ENCODE measurements around the gene ABCB9. TPM values are rescaled to one million over a fixed set of nuclear protein-coding genes. Genes with fewer than 3 reads are reported as not detected.

ABCB9 gene
- total RNA-seq, 6 experiments from 2014 or later = 9.2 to 11.1 (median 10.0) TPM

DNA sequence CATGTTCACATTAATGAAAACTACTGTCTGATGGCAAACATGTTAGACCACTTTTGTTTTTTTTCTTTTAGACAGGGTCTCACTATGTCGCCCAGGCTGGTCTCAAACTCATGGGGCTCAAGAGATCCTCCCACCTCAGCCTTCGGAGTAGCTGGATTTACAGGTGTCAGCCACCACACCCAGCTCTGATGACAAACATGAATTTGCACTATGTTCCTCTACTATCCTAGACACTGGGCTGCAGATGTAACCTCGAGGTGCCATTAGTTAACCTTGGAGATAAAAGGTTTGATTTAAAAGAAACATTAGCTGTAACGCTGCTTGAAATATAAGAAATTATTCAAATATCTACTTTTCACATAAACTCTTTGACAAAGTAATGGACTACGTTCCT is 78.4 kb downstream of the ABCB9 start:
- Mint-ChIP-seq H3K9me3 (no peaks in the 10 kb centered on the region), H3K4me1 (ENCODE audit: low read depth) (peaks cover 83% of the 10 kb centered on the region), H3K27ac (peak overlapping the region; percentile 81), H3K27me3 (ENCODE audit: insufficient read depth) (no peaks in the 10 kb centered on the region), H3K4me3 (peak overlapping the region; percentile 4; the same call in 1 of the 2 replicates), H3K36me3 (ENCODE audit: low read depth) (no peaks in the 10 kb centered on the region)
- TF ChIP-seq, protein P1, sequence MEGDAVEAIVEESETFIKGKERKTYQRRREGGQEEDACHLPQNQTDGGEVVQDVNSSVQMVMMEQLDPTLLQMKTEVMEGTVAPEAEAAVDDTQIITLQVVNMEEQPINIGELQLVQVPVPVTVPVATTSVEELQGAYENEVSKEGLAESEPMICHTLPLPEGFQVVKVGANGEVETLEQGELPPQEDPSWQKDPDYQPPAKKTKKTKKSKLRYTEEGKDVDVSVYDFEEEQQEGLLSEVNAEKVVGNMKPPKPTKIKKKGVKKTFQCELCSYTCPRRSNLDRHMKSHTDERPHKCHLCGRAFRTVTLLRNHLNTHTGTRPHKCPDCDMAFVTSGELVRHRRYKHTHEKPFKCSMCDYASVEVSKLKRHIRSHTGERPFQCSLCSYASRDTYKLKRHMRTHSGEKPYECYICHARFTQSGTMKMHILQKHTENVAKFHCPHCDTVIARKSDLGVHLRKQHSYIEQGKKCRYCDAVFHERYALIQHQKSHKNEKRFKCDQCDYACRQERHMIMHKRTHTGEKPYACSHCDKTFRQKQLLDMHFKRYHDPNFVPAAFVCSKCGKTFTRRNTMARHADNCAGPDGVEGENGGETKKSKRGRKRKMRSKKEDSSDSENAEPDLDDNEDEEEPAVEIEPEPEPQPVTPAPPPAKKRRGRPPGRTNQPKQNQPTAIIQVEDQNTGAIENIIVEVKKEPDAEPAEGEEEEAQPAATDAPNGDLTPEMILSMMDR (IDR thresholded peaks at IDR 0.05) = no peak
- no peak for DNase-seq

DNA sequence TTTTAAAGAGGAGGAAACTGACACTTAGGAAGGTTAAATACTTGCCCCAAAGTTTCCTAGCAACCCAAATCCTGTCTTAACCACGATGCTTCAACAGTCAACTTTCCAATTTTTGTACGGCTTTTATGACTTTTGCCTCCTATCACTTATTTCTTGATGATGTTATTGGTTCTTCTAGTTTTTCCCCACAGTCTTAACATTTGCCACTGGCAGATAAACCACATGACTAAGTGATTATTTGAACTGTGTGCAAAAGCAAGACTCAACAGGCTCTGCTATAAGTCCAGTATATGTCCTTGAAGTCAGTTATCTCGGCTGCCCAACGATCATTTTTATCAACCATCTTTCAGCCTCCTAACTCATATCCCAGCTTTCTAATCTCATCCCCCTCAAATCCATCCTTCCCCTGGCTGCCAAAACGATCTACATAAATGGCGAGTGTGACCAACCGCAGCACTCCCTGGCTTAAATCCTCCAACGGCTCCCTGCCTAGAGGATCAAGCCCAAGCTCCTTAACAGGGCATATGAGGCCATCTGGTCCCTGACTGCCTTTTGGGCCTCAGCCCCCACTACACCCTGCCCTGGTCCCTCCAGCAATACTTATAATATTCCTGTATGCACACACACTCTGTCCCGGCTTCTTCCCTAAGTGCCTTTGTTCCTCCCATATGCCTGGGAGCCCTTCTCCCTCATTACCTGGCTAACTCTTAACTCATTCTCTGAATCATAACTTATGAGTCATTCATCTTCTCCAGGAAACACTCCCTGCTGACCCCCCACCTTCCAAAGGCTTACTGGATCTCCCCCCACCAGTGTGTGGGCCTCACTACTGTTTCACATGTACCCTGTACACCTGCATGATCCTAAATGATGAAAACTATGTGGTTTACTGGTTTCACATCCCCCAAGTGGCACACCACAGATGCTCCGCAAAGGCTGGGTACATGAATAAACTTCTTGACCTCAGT is 79.1 kb downstream of the ABCB9 start:
- peak; percentile 43 for DNase-seq
- Mint-ChIP-seq H3K36me3 (ENCODE audit: low read depth) (no peaks in the 10 kb centered on the region), H3K4me3 (peak overlapping the region; percentile 67), H3K4me1 (ENCODE audit: low read depth) (peaks cover 76% of the 10 kb centered on the region), H3K27ac (peak overlapping the region; percentile 81), H3K27me3 (ENCODE audit: insufficient read depth) (no peaks in the 10 kb centered on the region), H3K9me3 (no peaks in the 10 kb centered on the region)
- TF ChIP-seq, protein P1 (IDR thresholded peaks at IDR 0.05) = no peak

DNA sequence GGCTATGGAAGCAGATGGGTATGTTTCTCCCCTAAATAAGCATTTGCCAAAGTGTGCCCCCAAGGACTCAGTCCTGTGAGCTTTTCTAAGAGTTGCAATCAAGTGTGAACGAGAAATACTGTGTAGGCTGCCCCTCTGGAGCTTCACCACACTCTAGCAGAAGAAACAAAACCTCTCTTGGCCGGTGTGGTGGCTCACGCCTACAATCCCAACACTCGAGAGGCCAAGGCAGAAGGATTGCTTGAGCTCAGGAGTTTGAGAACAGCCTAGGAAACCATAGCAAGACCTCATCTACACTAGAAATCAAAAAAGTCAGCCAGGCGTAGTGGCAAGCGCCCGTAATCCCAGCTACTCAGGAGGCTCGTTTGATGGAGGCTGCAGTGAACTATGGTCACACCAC is 80.1 kb downstream of the ABCB9 start:
- no peaks in the 10 kb centered on the region for H3K27me3 Mint-ChIP-seq (ENCODE audit: insufficient read depth)
- H3K9me3 Mint-ChIP-seq = no peaks in the 10 kb centered on the region
- H3K4me3 Mint-ChIP-seq = no peak overlapping the region
- H3K27ac Mint-ChIP-seq = no peak overlapping the region; the same call in 1 of the 2 replicates
- TF ChIP-seq, protein P1 (IDR thresholded peaks at IDR 0.05) = no peak
- peaks cover 70% of the 10 kb centered on the region for H3K4me1 Mint-ChIP-seq (ENCODE audit: low read depth)
- H3K36me3 Mint-ChIP-seq (ENCODE audit: low read depth) = no peaks in the 10 kb centered on the region
- DNase-seq = no peak

DNA sequence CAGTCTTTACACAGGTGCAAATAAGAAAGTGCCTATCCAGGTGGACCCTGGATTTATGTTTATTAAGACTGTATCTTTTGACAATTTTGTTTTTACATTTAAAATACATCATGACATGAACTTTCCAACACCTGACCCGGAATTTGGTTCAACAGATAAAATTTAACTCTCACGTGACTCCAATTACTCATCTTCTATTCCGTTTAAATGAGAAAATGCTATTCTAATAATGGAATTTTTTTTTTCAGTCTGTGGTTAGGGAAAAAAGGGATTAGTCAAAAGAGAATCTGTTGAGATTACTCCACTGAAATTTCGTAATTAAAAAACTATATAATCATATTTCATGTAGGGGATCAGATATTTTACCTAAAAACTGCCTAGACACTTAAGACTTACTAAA is 81.4 kb downstream of the ABCB9 start:
- Mint-ChIP-seq H3K4me3 (0 out of 2 replicates have a peak overlapping the region, but pooled peaks have one; percentile 15), H3K9me3 (no peaks in the 10 kb centered on the region), H3K4me1 (ENCODE audit: low read depth) (peaks cover 73% of the 10 kb centered on the region), H3K27me3 (ENCODE audit: insufficient read depth) (no peaks in the 10 kb centered on the region), H3K27ac (no peak overlapping the region; the same call in 1 of the 2 replicates), H3K36me3 (ENCODE audit: low read depth) (no peaks in the 10 kb centered on the region)
- no peak for DNase-seq
- TF ChIP-seq, protein P1 (IDR thresholded peaks at IDR 0.05) = no peak

DNA sequence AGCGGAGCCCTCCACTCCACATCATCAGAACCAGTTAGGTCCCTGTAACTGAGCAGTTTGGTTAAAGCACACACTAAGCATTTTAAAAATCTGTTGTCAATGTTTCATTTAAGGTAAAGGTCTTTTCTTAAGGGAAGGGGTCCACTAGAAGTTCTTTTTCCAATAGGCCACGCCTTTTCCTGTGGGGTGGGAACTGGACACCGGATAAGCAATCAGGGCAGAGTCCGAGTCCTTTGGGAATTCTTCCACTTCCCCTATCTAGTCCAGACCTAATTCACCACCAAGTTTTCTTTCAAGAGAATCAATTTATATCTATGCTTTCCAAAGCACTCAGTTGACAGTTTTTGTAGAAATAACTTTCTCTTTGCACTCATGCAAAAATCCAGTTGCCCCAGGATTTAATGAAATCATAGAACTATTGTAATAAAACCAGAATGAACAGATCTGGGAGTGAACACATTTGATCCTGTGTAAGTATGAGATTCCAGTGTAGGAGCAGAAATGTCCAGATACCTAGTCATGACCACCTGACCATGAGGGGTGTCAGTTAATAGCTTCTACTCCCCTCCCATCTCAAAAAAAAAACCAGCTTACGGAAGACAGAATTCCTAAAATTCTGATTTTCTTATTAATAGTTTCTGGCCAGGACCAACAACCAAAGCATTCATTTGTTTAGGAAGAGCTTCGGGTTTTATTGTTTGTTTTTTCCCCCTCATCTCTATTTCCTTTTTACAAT is 82.0 kb downstream of the ABCB9 start:
- Mint-ChIP-seq H3K27me3 (ENCODE audit: insufficient read depth) (no peaks in the 10 kb centered on the region), H3K4me1 (ENCODE audit: low read depth) (peaks cover 71% of the 10 kb centered on the region), H3K4me3 (peak overlapping the region; percentile 27; the same call in 1 of the 2 replicates), H3K9me3 (no peaks in the 10 kb centered on the region), H3K36me3 (ENCODE audit: low read depth) (no peaks in the 10 kb centered on the region), H3K27ac (peak overlapping the region; percentile 61)
- TF ChIP-seq, protein P1 (IDR thresholded peaks at IDR 0.05) = no peak
- DNase-seq = no peak

All from HFFc6 (cell line).